Activated T-helper 17 cell treated with anti-CD3 and anti-CD28 coated beads, Interleukin-2, amount 50 U/mL, for 72 hours (primary cell): ENCODE measurements around the gene TXNDC5. TPM values are rescaled to one million over a fixed set of nuclear protein-coding genes. Genes with fewer than 3 reads are reported as not detected.
A peak's percentile ranks its signal among the peaks of the same experiment; 100 is the strongest.

Source experiments
- ATAC-seq: fragments of 150-1000 bp; cut with Tn5 transposase; replicated peaks from 2 replicates; pipeline ENCODE4 v1.10.0; 2021; ENCODE audit warnings: mild to moderate bottlenecking, moderate library complexity
- H3K27ac Mint-ChIP-seq: one replicate; pipeline ENCODE4 v1.8.0; 2022; ENCODE audit warnings: mixed read lengths
- H3K27me3 Mint-ChIP-seq: one replicate; pipeline ENCODE4 v1.8.0; 2022; ENCODE audit warnings: mixed read lengths
- H3K36me3 Mint-ChIP-seq: one replicate; pipeline ENCODE4 v1.8.0; 2022; ENCODE audit warnings: low read depth, mild to moderate bottlenecking, mixed read lengths
- H3K4me1 Mint-ChIP-seq: one replicate; pipeline ENCODE4 v1.8.0; 2022; ENCODE audit warnings: mixed read lengths
- H3K4me3 Mint-ChIP-seq: one replicate; pipeline ENCODE4 v1.8.0; 2022; ENCODE audit warnings: mild to moderate bottlenecking, mixed read lengths
- H3K9me3 Mint-ChIP-seq: one replicate; pipeline ENCODE4 v1.8.0; 2022; ENCODE audit warnings: mixed read lengths
- total RNA-seq, 2 donors: library from RNA; stranded (reverse); gene quantifications; one replicate each; pipeline ENCODE4 v1.2.3, GENCODE V29; 2022

Gene TXNDC5
- total RNA-seq, 2 donors from 2014 or later = 48.3 to 95.0 TPM

DNA sequence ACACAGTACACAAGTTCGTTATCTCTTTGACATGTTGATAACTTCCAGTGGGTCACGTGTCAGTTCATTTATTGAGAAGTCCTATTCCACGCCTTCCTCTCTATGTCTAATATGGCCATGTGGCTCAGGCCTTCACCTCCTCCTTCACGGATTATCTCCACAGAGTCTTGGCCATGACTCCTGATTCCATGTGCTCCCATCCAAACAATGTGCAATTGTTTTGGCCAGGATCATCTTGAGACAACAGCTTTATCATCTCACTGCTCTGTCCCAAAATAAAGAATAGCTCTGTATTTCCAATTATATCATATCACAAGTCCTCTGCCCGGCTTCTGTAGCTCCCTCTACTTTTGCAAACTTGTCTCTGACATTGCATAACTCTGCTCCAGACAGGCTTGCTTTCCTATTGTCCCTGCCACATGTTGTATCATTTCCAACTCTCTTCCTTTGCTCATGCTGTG, 11.1 kb upstream of the TXNDC5 start:
- H3K27me3 Mint-ChIP-seq = peaks cover 18% of the 10 kb centered on the region
- no peak overlapping the region for H3K27ac Mint-ChIP-seq
- ATAC-seq = no peak
- H3K9me3 Mint-ChIP-seq = peaks cover 12% of the 10 kb centered on the region
- H3K4me3 Mint-ChIP-seq = no peak overlapping the region
- H3K36me3 Mint-ChIP-seq = no peaks in the 10 kb centered on the region
- H3K4me1 Mint-ChIP-seq = no peaks in the 10 kb centered on the region

DNA sequence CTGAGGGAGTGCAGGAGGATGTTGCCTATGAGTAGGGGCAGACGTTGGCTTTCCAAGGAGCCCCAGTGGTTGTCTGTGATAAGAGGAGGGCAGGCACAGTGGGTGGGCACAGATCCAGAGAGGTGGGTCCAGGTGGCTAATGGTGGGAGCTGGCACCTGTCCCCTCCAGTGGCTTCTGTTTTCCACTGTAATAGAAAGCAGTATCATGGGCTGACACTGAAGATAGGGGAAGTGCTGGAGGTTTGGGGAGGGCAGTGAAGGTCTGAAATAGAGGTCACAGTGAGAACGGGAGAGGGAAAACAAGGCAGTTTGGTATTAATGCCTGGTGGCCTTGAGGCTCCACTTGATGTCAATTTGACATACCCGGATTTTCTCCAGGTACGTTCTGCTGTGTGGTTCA, 10.5 kb upstream of the TXNDC5 start:
- Mint-ChIP-seq H3K4me1 (no peaks in the 10 kb centered on the region), H3K4me3 (no peak overlapping the region), H3K27me3 (peaks cover 18% of the 10 kb centered on the region), H3K9me3 (peaks cover 12% of the 10 kb centered on the region), H3K36me3 (no peaks in the 10 kb centered on the region), H3K27ac (no peak overlapping the region)
- no peak for ATAC-seq

DNA sequence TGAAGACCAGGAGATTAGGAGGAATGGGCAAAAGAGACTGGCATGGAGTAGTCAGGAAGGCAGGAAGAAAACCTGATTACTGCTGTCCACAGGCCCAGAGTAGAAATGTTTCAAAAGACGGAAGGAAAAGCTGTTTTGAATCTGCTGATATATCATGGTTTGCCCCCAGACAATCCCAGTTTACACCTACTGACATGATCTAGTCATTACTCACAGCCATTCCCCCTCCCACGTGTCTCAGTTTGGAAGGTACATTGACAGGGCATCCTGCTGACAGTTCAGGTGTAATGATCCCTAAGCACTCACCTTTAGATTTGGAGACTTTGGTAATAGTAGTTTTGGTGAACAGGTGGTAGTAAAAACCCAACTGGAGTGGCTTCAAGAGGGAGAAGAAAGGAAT, 9.8 kb upstream of the TXNDC5 start:
- peaks cover 10% of the 10 kb centered on the region for H3K9me3 Mint-ChIP-seq
- H3K4me1 Mint-ChIP-seq = no peaks in the 10 kb centered on the region
- H3K27ac Mint-ChIP-seq = no peak overlapping the region
- peak; percentile 80 for ATAC-seq
- no peak overlapping the region for H3K4me3 Mint-ChIP-seq
- H3K27me3 Mint-ChIP-seq = peaks cover 16% of the 10 kb centered on the region
- H3K36me3 Mint-ChIP-seq = no peaks in the 10 kb centered on the region

DNA sequence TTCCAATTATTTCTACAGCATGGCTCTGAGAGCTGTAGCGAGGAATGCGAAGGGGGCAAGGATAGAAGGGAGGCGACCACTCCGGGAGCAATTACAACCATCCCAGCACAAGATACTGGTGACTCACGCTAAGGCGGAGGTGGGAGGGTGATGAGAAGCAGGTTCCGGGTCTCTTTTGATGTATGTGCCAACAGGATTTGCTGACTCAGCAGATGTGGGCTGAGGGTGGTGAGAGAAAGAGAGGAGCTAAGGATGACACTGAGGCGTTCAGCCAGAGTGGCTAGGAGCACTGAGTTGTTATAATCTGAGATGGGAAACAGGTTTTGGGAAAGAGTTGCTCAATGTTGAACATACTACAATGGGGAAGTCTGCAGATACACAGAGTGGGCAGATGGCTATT, 9.3 kb upstream of the TXNDC5 start:
- H3K27ac Mint-ChIP-seq = no peak overlapping the region
- peak; percentile 91 for ATAC-seq
- H3K4me1 Mint-ChIP-seq = no peaks in the 10 kb centered on the region
- H3K36me3 Mint-ChIP-seq = no peaks in the 10 kb centered on the region
- no peak overlapping the region for H3K4me3 Mint-ChIP-seq
- H3K27me3 Mint-ChIP-seq = peaks cover 11% of the 10 kb centered on the region
- H3K9me3 Mint-ChIP-seq = peaks cover 5% of the 10 kb centered on the region

DNA sequence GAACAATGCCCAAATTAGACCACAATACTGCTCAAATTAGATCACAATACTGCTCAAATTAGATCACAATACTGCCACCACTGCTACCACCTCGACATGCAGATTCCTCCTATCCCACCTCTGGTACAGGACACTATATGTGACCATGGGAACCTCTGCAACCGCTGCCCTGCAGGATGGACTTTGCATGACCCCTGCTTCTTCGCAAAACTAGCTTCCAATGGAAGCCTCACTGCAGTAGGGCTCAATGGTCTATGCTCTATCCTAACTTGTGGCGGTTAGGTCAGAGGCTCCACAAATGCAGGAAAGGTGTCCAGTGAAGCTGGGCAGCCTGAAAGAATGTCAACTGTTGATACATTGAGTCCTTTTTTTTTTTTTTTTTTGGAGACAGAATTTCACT, 7.8 kb upstream of the TXNDC5 start:
- no peaks in the 10 kb centered on the region for H3K36me3 Mint-ChIP-seq
- H3K4me1 Mint-ChIP-seq = no peaks in the 10 kb centered on the region
- no peak overlapping the region for H3K4me3 Mint-ChIP-seq
- H3K27ac Mint-ChIP-seq = no peak overlapping the region
- ATAC-seq = no peak
- no peaks in the 10 kb centered on the region for H3K27me3 Mint-ChIP-seq
- H3K9me3 Mint-ChIP-seq = no peaks in the 10 kb centered on the region

DNA sequence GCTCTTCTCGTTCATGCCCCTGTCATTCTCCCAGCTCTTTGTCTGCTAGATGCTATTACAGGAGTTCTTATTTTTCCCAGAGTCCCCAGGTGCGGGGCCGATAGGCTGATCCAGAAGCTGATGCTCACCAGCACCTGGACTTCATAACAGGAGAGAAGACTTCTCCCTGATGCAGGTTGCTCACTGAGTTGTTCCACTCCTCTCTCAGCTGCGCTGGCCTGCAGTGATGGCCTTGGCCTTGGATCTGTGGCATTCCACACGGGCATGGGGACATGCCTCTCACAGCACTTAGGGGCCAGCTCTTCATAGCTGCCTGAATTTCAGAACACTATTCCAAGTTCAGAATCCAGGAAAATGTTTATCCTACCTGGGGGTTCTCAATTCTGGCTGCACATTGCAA, 7.1 kb upstream of the TXNDC5 start:
- no peak for ATAC-seq
- H3K4me1 Mint-ChIP-seq = no peaks in the 10 kb centered on the region
- H3K4me3 Mint-ChIP-seq = no peak overlapping the region
- H3K27ac Mint-ChIP-seq = no peak overlapping the region
- no peaks in the 10 kb centered on the region for H3K9me3 Mint-ChIP-seq
- no peaks in the 10 kb centered on the region for H3K36me3 Mint-ChIP-seq
- no peaks in the 10 kb centered on the region for H3K27me3 Mint-ChIP-seq

DNA sequence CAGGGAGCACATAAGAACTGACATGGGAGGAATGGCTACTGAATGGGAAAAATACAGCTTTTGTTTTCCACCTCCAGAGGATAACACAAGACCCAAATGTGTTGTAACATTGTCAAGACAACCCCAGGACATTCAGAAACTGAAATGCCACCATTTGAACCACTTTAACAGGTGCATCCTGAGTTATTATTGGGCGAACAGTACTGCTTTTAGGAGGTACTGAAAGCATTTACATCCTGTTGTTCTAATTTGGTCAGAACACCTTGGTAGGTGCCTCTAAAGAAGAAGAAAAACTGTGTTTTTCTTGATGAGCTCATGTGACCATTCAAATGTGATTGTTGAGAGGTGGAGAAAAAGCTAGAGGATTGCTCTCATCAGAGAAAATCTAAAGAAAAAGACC, 6.4 kb upstream of the TXNDC5 start:
- Mint-ChIP-seq H3K27me3 (no peaks in the 10 kb centered on the region), H3K9me3 (no peaks in the 10 kb centered on the region), H3K36me3 (no peaks in the 10 kb centered on the region), H3K4me1 (no peaks in the 10 kb centered on the region), H3K27ac (no peak overlapping the region), H3K4me3 (no peak overlapping the region)
- no peak for ATAC-seq

DNA sequence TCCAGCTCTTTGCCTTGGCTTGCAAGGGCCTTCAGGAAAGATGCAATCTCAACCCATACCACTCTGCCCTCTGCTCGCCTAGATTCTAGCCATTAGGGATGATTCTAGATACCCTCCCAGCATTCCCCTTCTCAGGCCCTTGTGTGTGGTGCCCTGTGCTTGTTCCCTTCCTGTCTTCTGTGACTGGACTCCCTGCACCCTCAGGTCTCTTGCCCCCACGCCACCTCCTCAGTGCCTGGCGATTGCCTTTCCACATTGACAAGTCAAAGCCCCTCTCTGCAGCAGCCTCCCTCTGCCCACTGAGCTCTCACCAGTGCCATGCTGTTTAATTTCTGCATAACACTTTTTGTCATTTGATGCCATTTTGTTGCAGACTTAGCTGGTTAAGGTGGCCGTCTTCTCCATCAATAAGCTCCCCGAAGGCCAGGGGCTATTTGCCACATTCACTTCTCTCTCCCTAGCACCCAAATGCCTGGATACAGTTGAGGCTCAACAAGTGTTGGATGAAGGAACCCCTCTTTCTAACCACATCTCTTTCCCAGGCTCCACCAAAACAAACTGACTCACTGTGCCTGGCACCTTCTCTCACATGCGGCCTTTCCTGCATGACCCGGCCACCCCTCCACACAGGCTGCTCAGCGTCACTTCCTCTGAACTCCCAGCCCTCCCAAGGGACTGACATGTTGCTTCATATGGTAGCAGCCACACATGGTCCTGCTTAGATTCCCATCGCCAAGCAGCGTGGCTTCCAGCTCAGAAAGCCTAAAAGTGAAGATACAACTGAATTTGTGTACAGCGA, 4.6 kb upstream of the TXNDC5 start:
- no peak overlapping the region for H3K27ac Mint-ChIP-seq
- no peaks in the 10 kb centered on the region for H3K4me1 Mint-ChIP-seq
- no peaks in the 10 kb centered on the region for H3K36me3 Mint-ChIP-seq

DNA sequence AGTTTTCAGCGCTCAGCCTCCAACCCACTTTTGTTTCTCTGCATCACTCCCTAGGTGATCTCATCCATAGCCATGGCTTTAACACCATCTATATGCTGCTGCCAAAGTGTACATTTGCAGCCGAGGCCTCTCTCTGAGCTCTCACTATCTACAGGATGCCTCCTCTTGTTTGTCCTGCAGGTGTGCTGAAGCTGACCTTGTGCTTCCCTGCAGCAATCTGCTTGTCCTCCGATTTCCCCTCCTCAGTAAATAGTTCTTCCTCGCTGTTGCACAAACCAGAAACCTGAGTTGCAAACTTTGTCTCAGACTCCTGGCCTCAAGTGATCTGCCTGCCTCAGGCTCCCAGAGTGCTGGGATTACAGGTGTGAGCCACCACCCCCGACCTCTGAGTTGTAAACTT, 3.7 kb upstream of the TXNDC5 start:
- H3K9me3 Mint-ChIP-seq = no peaks in the 10 kb centered on the region
- H3K27ac Mint-ChIP-seq = no peak overlapping the region
- no peak for ATAC-seq
- no peaks in the 10 kb centered on the region for H3K4me1 Mint-ChIP-seq
- peaks cover 4% of the 10 kb centered on the region for H3K36me3 Mint-ChIP-seq
- H3K4me3 Mint-ChIP-seq = no peak overlapping the region
- H3K27me3 Mint-ChIP-seq = no peaks in the 10 kb centered on the region

More for the DNA sequence above, 4.6 kb upstream of the TXNDC5 start:
- H3K9me3 Mint-ChIP-seq = no peaks in the 10 kb centered on the region
- H3K27me3 Mint-ChIP-seq = no peaks in the 10 kb centered on the region
- ATAC-seq = no peak
- no peak overlapping the region for H3K4me3 Mint-ChIP-seq

DNA sequence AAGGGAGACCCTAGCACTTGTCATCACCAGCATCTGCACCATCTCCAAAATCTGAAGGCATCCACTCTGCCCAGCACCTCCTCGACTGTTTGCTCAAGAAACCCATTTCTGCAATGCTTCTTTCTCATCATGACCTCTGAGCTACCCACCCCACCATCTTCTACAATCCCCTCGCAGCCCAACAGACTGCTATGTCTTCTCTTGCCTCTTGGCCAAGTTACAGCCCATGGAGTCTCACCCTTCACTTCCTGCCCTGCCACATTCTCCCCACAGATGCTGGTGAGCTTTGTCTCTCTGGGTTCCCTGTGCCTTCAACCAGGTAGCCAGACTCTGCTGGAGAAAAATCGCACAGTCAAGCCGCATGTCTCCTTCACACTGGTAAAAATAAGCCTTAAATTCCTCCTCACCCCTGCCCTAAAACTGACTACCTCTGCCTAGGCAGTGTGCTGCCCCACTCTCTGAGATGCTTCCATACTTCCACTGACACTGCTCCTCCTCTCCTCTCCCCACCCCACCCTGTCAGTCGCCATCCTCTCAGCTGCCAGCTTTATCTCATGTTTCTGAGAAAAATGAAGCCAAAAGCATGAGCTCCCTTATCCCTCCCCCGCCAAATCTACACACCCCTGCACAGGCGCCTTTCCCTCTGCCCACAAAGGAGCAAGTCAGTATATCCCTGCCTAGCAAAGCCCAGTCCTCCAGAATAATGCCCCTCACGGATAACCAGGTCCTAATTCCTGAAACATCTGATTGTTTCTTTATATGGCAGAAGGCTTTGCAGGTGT, 2.3 kb upstream of the TXNDC5 start:
- Mint-ChIP-seq H3K4me1 (peaks cover under 1% of the 10 kb centered on the region), H3K9me3 (no peaks in the 10 kb centered on the region), H3K36me3 (peaks cover 14% of the 10 kb centered on the region), H3K27me3 (no peaks in the 10 kb centered on the region), H3K4me3 (no peak overlapping the region), H3K27ac (no peak overlapping the region)
- no peak for ATAC-seq

DNA sequence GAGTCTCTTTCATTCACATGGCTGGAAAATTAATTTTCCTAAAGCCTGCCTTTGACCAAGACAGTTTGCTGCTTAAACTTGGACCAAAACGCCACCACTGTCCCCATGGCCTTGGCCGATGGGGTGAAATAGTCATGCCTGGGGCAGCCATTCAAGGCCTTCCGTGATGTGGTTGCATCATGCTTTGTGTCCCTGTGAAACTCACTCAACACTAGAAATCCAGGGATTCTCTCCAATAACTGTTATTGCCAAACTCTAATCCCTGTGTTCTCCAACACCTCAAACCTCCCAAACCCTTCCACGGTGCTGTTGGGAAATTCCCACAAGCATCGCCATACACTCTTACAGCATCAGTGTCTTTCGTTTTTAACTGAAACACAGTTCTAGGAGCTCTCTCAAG, 1.4 kb upstream of the TXNDC5 start:
- no peak for ATAC-seq
- Mint-ChIP-seq H3K36me3 (peaks cover 19% of the 10 kb centered on the region), H3K4me3 (no peak overlapping the region), H3K9me3 (no peaks in the 10 kb centered on the region), H3K27me3 (no peaks in the 10 kb centered on the region), H3K27ac (no peak overlapping the region), H3K4me1 (peaks cover 5% of the 10 kb centered on the region)

DNA sequence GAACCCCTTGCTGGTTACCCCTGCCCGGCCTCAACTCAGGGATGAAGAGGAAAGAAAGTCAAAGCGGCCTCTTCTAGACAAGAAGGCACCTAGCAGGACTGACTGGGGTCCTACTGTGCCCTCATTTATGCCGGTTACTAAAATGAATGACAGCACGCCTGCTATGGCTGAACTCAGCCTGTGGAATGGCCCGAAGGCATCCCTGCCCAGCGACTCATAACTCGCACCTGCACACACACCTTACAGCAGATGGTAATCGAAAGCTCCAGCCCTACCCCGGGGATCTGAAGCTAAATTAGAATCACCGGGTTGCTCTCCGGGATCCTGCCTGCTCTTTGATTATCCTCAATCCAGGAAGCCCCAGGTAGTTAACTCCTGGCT, 747 bp upstream of the TXNDC5 start:
- H3K27ac Mint-ChIP-seq = peak overlapping the region; percentile 31
- no peaks in the 10 kb centered on the region for H3K27me3 Mint-ChIP-seq
- no peak for ATAC-seq

DNA sequence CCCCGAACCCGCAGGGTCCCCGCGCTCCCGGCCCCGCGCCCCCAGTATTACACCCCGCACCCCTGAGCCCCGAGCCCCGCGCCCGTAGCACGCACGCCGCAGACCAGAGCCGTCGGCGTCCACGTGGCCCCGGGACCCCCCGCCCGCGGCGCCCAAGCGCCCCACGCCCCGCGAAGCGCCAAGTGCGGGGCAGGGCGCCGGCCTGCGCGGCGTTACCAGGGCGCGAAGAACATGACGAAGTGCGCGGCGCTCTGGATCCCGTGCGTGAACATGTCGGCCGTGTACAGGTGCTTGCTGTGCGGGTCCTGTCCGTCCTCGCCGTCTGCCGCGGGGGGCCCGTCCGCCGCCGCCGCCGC, 312 bp downstream of the TXNDC5 start:
- peaks cover 22% of the 10 kb centered on the region for H3K36me3 Mint-ChIP-seq
- ATAC-seq = peak; percentile 49
- H3K4me3 Mint-ChIP-seq = no peak overlapping the region
- no peaks in the 10 kb centered on the region for H3K9me3 Mint-ChIP-seq
- H3K27me3 Mint-ChIP-seq = no peaks in the 10 kb centered on the region
- no peak overlapping the region for H3K27ac Mint-ChIP-seq
- H3K4me1 Mint-ChIP-seq = peaks cover 5% of the 10 kb centered on the region

More for the DNA sequence above, 747 bp upstream of the TXNDC5 start:
- no peak overlapping the region for H3K4me3 Mint-ChIP-seq
- no peaks in the 10 kb centered on the region for H3K9me3 Mint-ChIP-seq
- peaks cover 19% of the 10 kb centered on the region for H3K36me3 Mint-ChIP-seq
- peaks cover 5% of the 10 kb centered on the region for H3K4me1 Mint-ChIP-seq

DNA sequence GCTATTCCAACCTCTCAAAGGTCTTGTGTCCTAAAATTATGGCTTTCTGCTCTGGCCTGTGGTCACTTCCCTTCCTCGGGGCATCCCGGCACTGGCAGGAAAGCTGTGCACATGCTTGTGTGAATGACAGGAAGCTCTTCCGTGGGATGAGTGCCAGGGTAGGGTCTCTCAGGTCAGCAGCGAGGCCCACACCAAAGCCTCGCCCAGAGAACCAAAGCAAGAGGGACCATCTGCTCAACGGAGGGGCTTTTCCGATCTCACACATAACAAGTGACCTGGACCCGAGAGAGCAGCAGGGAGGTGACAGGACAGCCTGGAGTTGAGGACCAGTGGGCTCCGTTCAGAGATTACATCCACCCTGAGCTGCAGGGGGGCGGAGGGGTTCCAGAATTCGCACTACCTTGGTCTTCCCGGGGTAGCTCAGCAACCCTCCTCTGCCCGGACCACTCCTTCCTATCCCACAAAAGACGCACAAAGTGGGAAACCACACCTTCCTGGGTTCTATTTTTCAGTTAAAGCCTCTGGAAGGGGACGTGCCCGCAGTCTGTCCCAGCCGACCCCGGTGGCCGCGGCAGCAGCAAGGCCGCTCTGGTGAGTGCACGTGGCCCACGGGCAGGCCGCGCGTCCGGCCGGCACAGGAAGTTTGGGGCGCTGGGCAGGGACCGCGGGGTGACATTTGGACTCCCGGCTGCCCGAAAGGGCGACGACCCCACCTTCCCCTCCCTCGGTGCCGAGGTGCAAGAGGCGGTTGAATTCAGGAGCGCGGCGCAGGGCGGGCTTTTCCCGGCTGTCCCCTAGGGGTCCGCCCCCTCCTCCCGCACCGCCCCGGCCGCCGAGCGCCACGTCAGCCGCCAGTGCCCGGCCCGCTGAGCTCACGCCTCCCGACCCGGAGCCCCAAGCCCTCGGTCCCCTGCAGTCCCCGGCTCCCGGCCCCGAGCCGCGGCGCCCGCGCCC, 988 bp downstream of the TXNDC5 start:
- H3K27ac Mint-ChIP-seq = peak overlapping the region; percentile 88
- peaks cover 29% of the 10 kb centered on the region for H3K36me3 Mint-ChIP-seq
- peak; percentile 59 for ATAC-seq
- H3K9me3 Mint-ChIP-seq = no peaks in the 10 kb centered on the region
- peak overlapping the region; percentile 86 for H3K4me3 Mint-ChIP-seq
- peaks cover 5% of the 10 kb centered on the region for H3K4me1 Mint-ChIP-seq
- H3K27me3 Mint-ChIP-seq = no peaks in the 10 kb centered on the region
